ACHN (cell line): ENCODE measurements around the gene IFNA6.

Source experiments
- DNase-seq: peaks from one replicate; pipeline ENCODE4 v3.0.0-alpha.2; 2015
- in situ Hi-C: cut with HindIII; loops from 2 replicates; pipeline ENCODE4 v1.10.0; 2017; ENCODE audit warnings: low sequenced_read_pairs, low pct_ligation_motif_present, low pct_unique_long_range_greater_than_20kb

The IFNA6 gene

GRCh38 chr9:21334701-21335632 lies 15.7 kb downstream of the IFNA6 start, which contains the start of gene KLHL9:
KLHL9 (minus strand) TSS chr9:21335404; CDS start chr9:21334859, 545 bp downstream.
- in situ Hi-C loops: no loop called here
- no peak for DNase-seq

DNA sequence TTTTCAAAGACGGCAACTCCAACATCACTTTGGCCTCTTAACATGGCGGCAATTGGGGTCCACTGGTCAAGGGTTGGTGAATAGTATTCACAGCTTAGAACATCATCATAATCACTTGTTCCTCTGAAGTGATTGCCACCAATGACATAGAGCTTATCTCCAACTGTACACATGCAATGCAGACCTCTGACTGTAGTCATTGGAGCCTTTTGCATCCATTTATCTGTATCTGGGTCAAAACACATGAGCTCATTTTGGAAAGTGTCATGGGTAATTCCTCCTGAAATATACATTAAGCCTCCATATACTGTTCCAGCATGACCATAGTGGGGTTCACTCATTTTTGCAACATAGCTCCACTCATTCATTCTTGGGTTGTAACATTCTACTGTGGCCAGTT lies 17.5 kb downstream of the IFNA6 start:
- no peak for DNase-seq
- in situ Hi-C loops: no loop called here

GRCh38 chr9:21331676-21332402 lies 18.8 kb downstream of the IFNA6 start:
- DNase-seq: no peak
- in situ Hi-C loops: no loop called here

DNA sequence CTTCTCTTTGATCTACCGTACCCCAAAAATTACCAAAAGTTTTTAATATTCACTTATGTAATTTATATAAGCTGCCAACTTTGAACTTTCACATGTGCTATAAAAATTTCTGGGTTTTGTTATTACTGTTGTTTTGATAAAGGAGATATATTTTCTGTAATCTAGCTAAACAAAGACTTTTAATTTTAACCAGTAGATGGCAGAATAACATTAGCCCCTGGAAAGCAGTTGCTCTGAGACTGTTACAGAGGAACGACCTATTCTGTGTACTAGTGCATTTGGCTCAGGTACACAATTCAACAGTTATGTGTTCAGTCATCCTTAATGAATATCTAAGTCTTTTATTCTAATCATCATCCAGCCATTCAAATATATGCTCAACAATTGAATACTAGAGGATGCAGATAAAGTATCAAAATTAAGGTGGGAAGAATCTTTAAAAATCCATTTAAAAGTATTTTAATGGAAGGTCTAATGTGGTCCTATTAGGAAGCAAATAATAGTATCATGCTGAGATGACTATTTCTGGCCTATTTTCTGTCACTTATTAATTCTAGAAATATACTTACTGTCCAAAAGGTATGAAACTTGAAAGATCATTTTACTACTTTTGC lies 24.1 kb downstream of the IFNA6 start:
- no peak for DNase-seq
- in situ Hi-C loops: no loop called here

- DNase-seq: no peak
- in situ Hi-C loops: no loop called here
Observed at GRCh38 chr9:21324047-21324446, 26.6 kb downstream of the IFNA6 start.

- DNase-seq: no peak
Observed at GRCh38 chr9:21322911-21323461, 27.7 kb downstream of the IFNA6 start.

GRCh38 chr9:21320465-21320864 lies 30.2 kb downstream of the IFNA6 start:
- in situ Hi-C loops: no loop called here
- DNase-seq: no peak

More at GRCh38 chr9:21322911-21323461, 27.7 kb downstream of the IFNA6 start:
- in situ Hi-C loops: no loop called here

GRCh38 chr9:21317956-21318923 lies 32.4 kb downstream of the IFNA6 start:
- in situ Hi-C loops: no loop called here
- no peak for DNase-seq

DNA sequence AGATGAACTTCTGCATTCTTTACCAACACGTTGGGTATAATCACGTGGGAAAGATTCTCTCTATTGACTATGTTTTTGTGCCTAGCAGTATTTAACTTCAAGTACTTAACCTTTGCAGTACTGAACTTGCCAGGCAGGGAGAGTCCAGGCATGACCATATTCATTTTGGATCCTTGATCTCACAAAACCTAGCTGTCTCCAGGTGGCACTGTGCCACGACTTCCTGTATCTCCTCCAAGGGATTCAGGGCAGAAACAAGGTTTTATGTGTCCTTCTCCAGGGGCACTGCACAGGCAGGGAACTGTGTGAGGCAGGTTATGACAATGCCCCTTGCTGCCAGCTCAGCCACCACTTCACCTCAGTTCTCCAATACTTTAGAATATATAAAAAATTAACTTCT lies 33.8 kb downstream of the IFNA6 start:
- in situ Hi-C loops: no loop called here
- no peak for DNase-seq

GRCh38 chr9:21316032-21316842 lies 34.5 kb downstream of the IFNA6 start:
- in situ Hi-C loops: no loop called here
- no peak for DNase-seq

DNA sequence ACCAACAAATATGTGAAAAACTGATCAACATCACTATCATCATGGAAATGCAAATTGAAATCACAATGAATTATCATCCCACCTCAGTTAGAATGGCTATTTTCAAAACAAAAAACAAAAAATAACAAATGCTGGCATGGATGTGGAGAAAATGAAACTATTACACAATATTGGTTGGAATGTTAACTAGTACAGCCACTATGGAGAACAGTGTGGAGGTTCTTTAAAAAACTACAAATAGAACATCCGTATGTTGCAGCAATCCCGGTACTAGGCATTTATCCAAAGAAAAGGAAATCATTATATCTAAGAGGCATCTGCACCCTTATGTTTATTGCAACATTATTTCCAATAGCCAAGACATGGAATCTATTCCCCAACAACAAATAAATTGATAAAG lies 36.5 kb downstream of the IFNA6 start:
- in situ Hi-C loops: no loop called here

GRCh38 chr9:21311889-21312288 lies 38.8 kb downstream of the IFNA6 start:
- in situ Hi-C loops: no loop called here

More for the DNA sequence above, 36.5 kb downstream of the IFNA6 start:
- no peak for DNase-seq

GRCh38 chr9:21305213-21305612 lies 45.5 kb downstream of the IFNA6 start, which contains the start of gene IFNA5:
IFNA5 (minus strand) TSS chr9:21305313; CDS start chr9:21305256, 57 bp downstream.
- DNase-seq: no peak
- in situ Hi-C loops: no loop called here

More at GRCh38 chr9:21311889-21312288, 38.8 kb downstream of the IFNA6 start:
- no peak for DNase-seq
